ENCODE results near the gene EME1.

EME1 gene

GRCh38 chr17:50353600-50354195, 19.3 kb upstream of the EME1 start:
- no peaks in the 10 kb centered on the region for H3K27me3 ChIP-seq (ENCODE audit: control insufficient read depth, low read length)
- no peaks in the 10 kb centered on the region for H4K20me1 ChIP-seq (ENCODE audit: control insufficient read depth, insufficient read depth, low read depth, low read length)
- H3F3A ChIP-seq (ENCODE audit: control insufficient read depth, insufficient read depth), result no peaks in the 10 kb centered on the region
- H3K9me2 ChIP-seq (replicated peaks; ENCODE audit: control insufficient read depth, low read length), result no peaks in the 10 kb centered on the region
- H3K4me2 ChIP-seq (ENCODE audit: low read length), result no peak overlapping the region
- no peak for TF ChIP-seq EZH2phosphoT487 (IDR thresholded peaks at IDR 0.05; ENCODE audit: borderline replicate concordance, low read length)
- TF ChIP-seq, protein P1, sequence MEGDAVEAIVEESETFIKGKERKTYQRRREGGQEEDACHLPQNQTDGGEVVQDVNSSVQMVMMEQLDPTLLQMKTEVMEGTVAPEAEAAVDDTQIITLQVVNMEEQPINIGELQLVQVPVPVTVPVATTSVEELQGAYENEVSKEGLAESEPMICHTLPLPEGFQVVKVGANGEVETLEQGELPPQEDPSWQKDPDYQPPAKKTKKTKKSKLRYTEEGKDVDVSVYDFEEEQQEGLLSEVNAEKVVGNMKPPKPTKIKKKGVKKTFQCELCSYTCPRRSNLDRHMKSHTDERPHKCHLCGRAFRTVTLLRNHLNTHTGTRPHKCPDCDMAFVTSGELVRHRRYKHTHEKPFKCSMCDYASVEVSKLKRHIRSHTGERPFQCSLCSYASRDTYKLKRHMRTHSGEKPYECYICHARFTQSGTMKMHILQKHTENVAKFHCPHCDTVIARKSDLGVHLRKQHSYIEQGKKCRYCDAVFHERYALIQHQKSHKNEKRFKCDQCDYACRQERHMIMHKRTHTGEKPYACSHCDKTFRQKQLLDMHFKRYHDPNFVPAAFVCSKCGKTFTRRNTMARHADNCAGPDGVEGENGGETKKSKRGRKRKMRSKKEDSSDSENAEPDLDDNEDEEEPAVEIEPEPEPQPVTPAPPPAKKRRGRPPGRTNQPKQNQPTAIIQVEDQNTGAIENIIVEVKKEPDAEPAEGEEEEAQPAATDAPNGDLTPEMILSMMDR (IDR thresholded peaks at IDR 0.05; ENCODE audit: low read depth, low read length, poor library complexity, severe bottlenecking), result no peak
- no peak overlapping the region for H3K27ac ChIP-seq (ENCODE audit: low read depth, low read length)
- H3K36me3 ChIP-seq (ENCODE audit: control insufficient read depth, low read length), result peaks cover 48% of the 10 kb centered on the region
- H3K4me1 ChIP-seq (ENCODE audit: control insufficient read depth, low read length), result no peaks in the 10 kb centered on the region
- H3K79me2 ChIP-seq (ENCODE audit: control insufficient read depth, low read length), result peaks cover 9% of the 10 kb centered on the region
- no peak overlapping the region for H3K4me3 ChIP-seq (ENCODE audit: low read length)
- H3K9me3 ChIP-seq (ENCODE audit: control insufficient read depth, insufficient read depth, low read length), result no peaks in the 10 kb centered on the region

GRCh38 chr17:50354198-50354597, 18.8 kb upstream of the EME1 start:
- no peaks in the 10 kb centered on the region for H4K20me1 ChIP-seq (ENCODE audit: control insufficient read depth, insufficient read depth, low read depth, low read length)
- no peaks in the 10 kb centered on the region for H3K27me3 ChIP-seq (ENCODE audit: control insufficient read depth, low read length)
- H3K27ac ChIP-seq (ENCODE audit: low read depth, low read length), result no peak overlapping the region
- H3K4me1 ChIP-seq (ENCODE audit: control insufficient read depth, low read length), result no peaks in the 10 kb centered on the region
- H3K79me2 ChIP-seq (ENCODE audit: control insufficient read depth, low read length), result peaks cover 5% of the 10 kb centered on the region
- no peak overlapping the region for H3K4me2 ChIP-seq (ENCODE audit: low read length)
- H3F3A ChIP-seq (ENCODE audit: control insufficient read depth, insufficient read depth), result no peaks in the 10 kb centered on the region
- H3K9me3 ChIP-seq (ENCODE audit: control insufficient read depth, insufficient read depth, low read length), result no peaks in the 10 kb centered on the region
- peaks cover 53% of the 10 kb centered on the region for H3K36me3 ChIP-seq (ENCODE audit: control insufficient read depth, low read length)
- no peak overlapping the region for H3K4me3 ChIP-seq (ENCODE audit: low read length)
- TF ChIP-seq, protein P1 (IDR thresholded peaks at IDR 0.05; ENCODE audit: low read depth, low read length, poor library complexity, severe bottlenecking), result no peak
- no peak for TF ChIP-seq EZH2phosphoT487 (IDR thresholded peaks at IDR 0.05; ENCODE audit: borderline replicate concordance, low read length)
- no peaks in the 10 kb centered on the region for H3K9me2 ChIP-seq (replicated peaks; ENCODE audit: control insufficient read depth, low read length)

GRCh38 chr17:50354776-50355175, 18.3 kb upstream of the EME1 start:
- Histone ChIP-seq H3K4me2 (ENCODE audit: low read length) (no peak overlapping the region), H3K4me3 (ENCODE audit: low read length) (no peak overlapping the region), H3K27ac (ENCODE audit: low read depth, low read length) (no peak overlapping the region), H3K36me3 (ENCODE audit: control insufficient read depth, low read length) (peaks cover 58% of the 10 kb centered on the region), H3K27me3 (ENCODE audit: control insufficient read depth, low read length) (no peaks in the 10 kb centered on the region), H3K9me2 (replicated peaks; ENCODE audit: control insufficient read depth, low read length) (no peaks in the 10 kb centered on the region), H3F3A (ENCODE audit: control insufficient read depth, insufficient read depth) (no peaks in the 10 kb centered on the region), H4K20me1 (ENCODE audit: control insufficient read depth, insufficient read depth, low read depth, low read length) (no peaks in the 10 kb centered on the region), H3K79me2 (ENCODE audit: control insufficient read depth, low read length) (peaks cover 5% of the 10 kb centered on the region; the same call in 1 of the 2 replicates), H3K9me3 (ENCODE audit: control insufficient read depth, insufficient read depth, low read length) (no peaks in the 10 kb centered on the region), H3K4me1 (ENCODE audit: control insufficient read depth, low read length) (no peaks in the 10 kb centered on the region)
- TF ChIP-seq, protein P1 (IDR thresholded peaks at IDR 0.05; ENCODE audit: low read depth, low read length, poor library complexity, severe bottlenecking), result no peak
- TF ChIP-seq EZH2phosphoT487 (IDR thresholded peaks at IDR 0.05; ENCODE audit: borderline replicate concordance, low read length), result no peak
